Fibroblast of lung (primary cell): ENCODE measurements around the gene MYRIP.

Experiments used
- CTCF ChIP-seq, 2 donors: IDR thresholded peaks in 1 of 2; conservative IDR thresholded peaks in 1 of 2; 1 replicate in 1 of 2; 2 replicates in 1 of 2; pipeline ENCODE4 v1.5.1; 2011 to 2012; ENCODE audit warnings: low read length in 2 of 2, control low read depth in 1 of 2, inconsistent platforms in 1 of 2, low read depth in 1 of 2, mild to moderate bottlenecking in 1 of 2
- EZH2 ChIP-seq: IDR thresholded peaks from 2 replicates; pipeline ENCODE4 v1.5.1; 2012; ENCODE audit warnings: low read length, control low read depth, mild to moderate bottlenecking; ENCODE audit errors: missing control alignments

GRCh38 chr3:39917065-39917773 lies 107.8 kb downstream of the MYRIP start:
- TF ChIP-seq CTCF (conservative IDR thresholded peaks at IDR 0.05 in 1 of 2, IDR thresholded peaks at IDR 0.05 in 1 of 2; ENCODE audit: low read depth in 1 of 2, low read length in 2 of 2) = no peak
- no peak for TF ChIP-seq EZH2
